Left forelimb (tissue), 1 donor: Measurements from ENCODE around the gene KRTAP9-7.

Source experiments
- DNase-seq: peaks from one replicate; pipeline ENCODE4 v3.0.0-alpha.2; 2018; ENCODE audit warnings: low spot score

The KRTAP9-7 gene

GRCh38 chr17:41322094-41322902 lies 46.8 kb downstream of the KRTAP9-7 start:
- no peak for DNase-seq

DNA sequence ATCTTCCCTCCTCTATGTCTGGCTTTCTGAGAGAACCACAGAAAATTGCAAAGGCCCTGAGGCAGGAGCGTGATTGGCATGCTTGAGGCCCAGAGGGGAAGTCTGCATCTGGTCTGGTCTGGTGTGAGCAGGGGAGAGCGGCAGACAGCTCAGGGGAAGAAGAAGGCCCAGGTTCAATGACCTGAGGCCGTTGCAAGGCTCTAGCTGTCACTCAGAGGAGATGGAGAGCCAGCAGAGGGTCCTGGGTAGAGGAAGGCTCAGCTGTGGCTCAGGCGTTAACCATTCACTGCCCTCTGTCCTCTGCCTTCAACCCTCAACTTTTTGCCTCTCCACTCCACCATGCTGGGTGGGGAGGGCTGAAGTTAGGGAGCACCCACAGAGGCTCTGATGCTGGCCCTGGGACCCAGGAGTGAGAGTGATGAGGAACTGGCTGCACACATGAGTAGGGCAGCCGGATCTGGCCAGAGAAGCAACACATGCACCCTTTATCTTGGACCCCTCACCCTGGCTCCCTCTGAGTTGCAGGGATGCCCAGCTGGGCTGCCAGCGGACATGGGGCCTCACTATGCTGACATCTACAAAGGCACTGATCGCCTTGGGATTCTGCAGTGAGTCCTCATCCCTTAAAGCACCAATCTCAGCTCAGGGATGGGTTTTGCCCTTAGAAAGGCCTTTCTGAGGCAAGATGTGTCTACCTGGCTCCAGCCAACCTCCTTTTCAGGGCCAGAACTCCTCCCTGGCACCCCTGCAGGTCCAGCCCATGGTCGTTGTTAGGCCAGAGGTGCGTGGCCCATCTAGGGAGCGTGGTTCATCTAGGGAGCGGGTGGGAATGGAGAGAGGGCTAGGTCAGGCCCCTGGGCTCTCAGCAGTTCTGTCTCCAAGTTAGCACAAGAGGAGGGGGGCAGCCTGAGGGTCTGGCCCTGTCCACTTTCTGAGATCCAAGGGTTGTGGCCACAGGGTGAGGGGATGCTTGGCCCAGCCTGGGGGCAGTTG lies 47.7 kb downstream of the KRTAP9-7 start:
- no peak for DNase-seq

DNA sequence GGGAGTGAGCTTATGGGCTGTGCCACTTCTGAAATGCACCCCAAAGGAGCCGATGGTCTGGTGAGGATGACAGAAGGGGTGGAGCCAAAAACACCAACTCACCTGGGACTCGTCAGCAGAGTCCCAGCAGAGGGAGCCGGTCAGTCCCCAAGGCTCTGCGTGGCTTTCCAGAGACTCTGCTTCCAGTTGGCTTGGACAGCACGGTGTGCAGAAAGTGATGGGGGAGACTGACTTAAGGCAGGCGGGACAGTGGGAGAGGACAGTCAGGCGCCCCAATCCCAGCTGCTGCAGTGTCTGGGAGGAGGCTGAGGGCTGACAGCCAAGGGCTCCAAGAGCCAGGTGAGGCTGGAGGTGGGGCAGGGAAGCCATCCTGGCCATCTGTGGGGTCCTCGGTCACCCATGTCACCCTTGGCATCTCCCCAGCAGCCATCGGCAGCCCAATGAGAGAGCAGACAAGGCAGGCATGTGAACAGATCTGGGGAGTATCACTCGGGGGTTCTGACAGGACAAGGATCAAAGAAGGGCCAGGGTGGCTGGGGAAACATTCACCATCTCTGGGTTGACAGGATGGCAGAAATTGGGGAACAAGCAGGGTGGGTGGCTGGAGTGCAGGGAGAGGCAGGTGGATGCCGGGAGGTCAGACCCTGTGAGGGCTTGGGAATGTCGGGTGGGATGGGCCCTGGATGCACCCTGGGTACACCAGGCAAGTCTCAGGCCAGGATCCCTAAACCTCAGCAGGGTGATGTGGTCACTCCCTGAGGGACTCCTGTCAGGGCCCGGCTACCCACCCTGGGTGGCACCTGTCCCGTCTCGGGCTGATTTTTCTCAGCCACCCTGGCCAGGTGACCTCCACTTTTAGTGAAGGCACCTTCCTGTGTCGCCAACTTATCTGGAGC lies 48.9 kb downstream of the KRTAP9-7 start:
- no peak for DNase-seq

GRCh38 chr17:41325126-41325525 lies 49.6 kb downstream of the KRTAP9-7 start:
- no peak for DNase-seq

GRCh38 chr17:41325611-41326010 lies 50.1 kb downstream of the KRTAP9-7 start:
- DNase-seq = no peak
